ENCODE results near the gene MAP3K7.

GRCh38 chr6:90484385-90484784, 102.5 kb downstream of the MAP3K7 start:
- TF ChIP-seq, protein P1, sequence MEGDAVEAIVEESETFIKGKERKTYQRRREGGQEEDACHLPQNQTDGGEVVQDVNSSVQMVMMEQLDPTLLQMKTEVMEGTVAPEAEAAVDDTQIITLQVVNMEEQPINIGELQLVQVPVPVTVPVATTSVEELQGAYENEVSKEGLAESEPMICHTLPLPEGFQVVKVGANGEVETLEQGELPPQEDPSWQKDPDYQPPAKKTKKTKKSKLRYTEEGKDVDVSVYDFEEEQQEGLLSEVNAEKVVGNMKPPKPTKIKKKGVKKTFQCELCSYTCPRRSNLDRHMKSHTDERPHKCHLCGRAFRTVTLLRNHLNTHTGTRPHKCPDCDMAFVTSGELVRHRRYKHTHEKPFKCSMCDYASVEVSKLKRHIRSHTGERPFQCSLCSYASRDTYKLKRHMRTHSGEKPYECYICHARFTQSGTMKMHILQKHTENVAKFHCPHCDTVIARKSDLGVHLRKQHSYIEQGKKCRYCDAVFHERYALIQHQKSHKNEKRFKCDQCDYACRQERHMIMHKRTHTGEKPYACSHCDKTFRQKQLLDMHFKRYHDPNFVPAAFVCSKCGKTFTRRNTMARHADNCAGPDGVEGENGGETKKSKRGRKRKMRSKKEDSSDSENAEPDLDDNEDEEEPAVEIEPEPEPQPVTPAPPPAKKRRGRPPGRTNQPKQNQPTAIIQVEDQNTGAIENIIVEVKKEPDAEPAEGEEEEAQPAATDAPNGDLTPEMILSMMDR (IDR thresholded peaks at IDR 0.05; ENCODE audit: low read depth, low read length, poor library complexity, severe bottlenecking): no peak
- TF ChIP-seq EZH2phosphoT487 (IDR thresholded peaks at IDR 0.05; ENCODE audit: borderline replicate concordance, low read length): no peak

Data from DOHH2 (cell line).